Heart left ventricle (tissue), 16 donors: ENCODE data around the gene SLC9A8. TPM values are rescaled to one million over a fixed set of nuclear protein-coding genes. Genes with fewer than 3 reads are reported as not detected.

Source experiments
- ATAC-seq, 4 donors: fragments of 200-7000 bp; cut with Tn5 transposase; one replicate each; pipeline ENCODE4 v1.9.1; 2020 to 2022; ENCODE audit warnings: moderate library complexity in 4 of 4, mild to moderate bottlenecking in 3 of 4, moderate number of reproducible peaks in 1 of 4
- DNase-seq, 5 donors: peaks; one replicate each; pipeline ENCODE4 v3.0.0-alpha.2; 2020
- H3K27ac ChIP-seq, 12 donors: fragments of 200-600 bp; sonication (generic) in 4 of 12; one replicate each; pipeline versions ENCODE4 v1.5.0 to v1.8.0; 2016 to 2022; ENCODE audit warnings: mild to moderate bottlenecking in 2 of 12
- H3K27me3 ChIP-seq, 9 donors: fragments of 200-600 bp; sonication (generic) in 2 of 9; one replicate each; pipeline versions ENCODE4 v1.5.1 to v1.8.0; 2016 to 2022; ENCODE audit warnings: mild to moderate bottlenecking in 3 of 9
- H3K36me3 ChIP-seq, 9 donors: fragments of 200-600 bp; sonication (generic) in 2 of 9; one replicate each; pipeline versions ENCODE4 v1.5.0 to v1.8.0; 2018 to 2022; ENCODE audit warnings: mild to moderate bottlenecking in 2 of 9
- H3K4me1 ChIP-seq, 12 donors: fragments of 200-600 bp; sonication (generic) in 4 of 12; one replicate each; pipeline versions ENCODE4 v1.5.0 to v1.8.0; 2016 to 2022; ENCODE audit warnings: mild to moderate bottlenecking in 3 of 12
- H3K4me3 ChIP-seq, 12 donors: fragments of 200-600 bp; sonication (generic) in 4 of 12; one replicate each; pipeline versions ENCODE4 v1.5.0 to v1.8.0; 2017 to 2022; ENCODE audit warnings: mild to moderate bottlenecking in 9 of 12, moderate library complexity in 4 of 12
- H3K9me3 ChIP-seq, 12 donors: fragments of 200-600 bp; sonication (generic) in 4 of 12; one replicate each; pipeline versions ENCODE4 v1.5.0 to v1.8.0; 2016 to 2022; ENCODE audit warnings: mild to moderate bottlenecking in 1 of 12
- CTCF ChIP-seq, 12 donors: fragments of 200-600 bp; sonication (generic) in 4 of 12; IDR thresholded peaks; one replicate each; pipeline versions ENCODE4 v1.5.0 to v1.8.0; 2018 to 2022; ENCODE audit warnings: antibody characterized with exemption in 12 of 12, mild to moderate bottlenecking in 5 of 12
- POLR2A ChIP-seq, 2 donors: fragments of 450-650 bp; IDR thresholded peaks; one replicate each; pipeline ENCODE4 v1.6.1; 2017; ENCODE audit warnings: antibody characterized with exemption in 2 of 2, mild to moderate bottlenecking in 2 of 2, moderate library complexity in 2 of 2
- WGBS, 4 donors: extraction: QIAGEN DNeasy Blood & Tissue Kit in 2 of 4; methylation state at CpG; one replicate each; pipeline versions ENCODE4 v1.1.5 to v1.1.7; 2013 to 2018; 5-methylcytosine and 5-hydroxymethylcytosine counted together
- intact Hi-C, 10 donors: fragments of 100-400 bp; cut with DNase I; formaldehyde crosslinking; loops; one replicate each; pipeline versions ENCODE4 v1.11.1 to v1.14.2; 2022
- polyA plus RNA-seq, 2 donors: library from polyadenylated mRNA; stranded (reverse); fragments of 200-250 nt; gene quantifications; one replicate each; pipeline ENCODE4 v1.2.3, GENCODE V29; 2013
- total RNA-seq, 9 donors: library from RNA; depleted of rRNA in 2 of 9; stranded (reverse); fragments of >200 nt in 2 of 9; fragmentation: NEBNext Ultra II Directional in 3 of 9; extraction: Animal tissue kit (Norgen Biotek cat#: 25700) in 3 of 9; gene quantifications; one replicate each; pipeline versions ENCODE4 v1.1.0 to v1.2.4, GENCODE V29; 2016 to 2023
- donor health status: ischemic (EF 13 %, LVEDD 7.1; RV severe dilation, severe dysfunction).
- donor health status: healthy with polysubstance abuse.
- donor health status: DM: no; HTN: yes; CAD: no.
- donor health status: DM: no; HTN: no; CAD: no.
- donor health status: ischemic (EF 25% LVEDD 6.9; RV normal size, moderate dysfunction).
- donor health status: ischemic (EF 25% LVEDD 5.7; RV mildly dilated, moderate dysfunction).
- donor health status: healthy.
- donor health status: DM: yes; HTN: yes; CAD: no.
- donor health status: ischemic (EF 35%, LVEDD 5.7; RV mildly dilated, moderate dysfunction).
- donor health status: nonischemic (EF 11% LVEDD 7.7; RV severe dilation, severe dysfunction).
- donor health status: DM: yes; HTN: yes; CAD: no.
- donor health status: PGD.
- donor health status: ischemic (EF 29% LVEDD 5.4; RV normal size, mild dysfunction).
- donor health status: nonischemic (EF 23%, LVEDD 6.1; RV moderate dilation, normal function).

Gene SLC9A8
- total and polyA plus RNA-seq, 11 donors, result 4.6 to 12.5 (median 6.2) TPM

GRCh38 chr20:49872056-49872455 lies 59.4 kb downstream of the SLC9A8 start:
- WGBS, 4 donors, result 95 to 100% (median 98%) methylated on average over 1 of the region's 1 CpG
- TF ChIP-seq POLR2A (IDR thresholded peaks at IDR 0.05), result no peak
- no peak for TF ChIP-seq CTCF (IDR thresholded peaks at IDR 0.05)
- Histone ChIP-seq H3K27me3 (no peaks in the 10 kb centered on the region), H3K36me3 (peaks cover 0 to 87% (median 56%) of the 10 kb centered on the region in 9 donors), H3K4me1 (peaks cover 0 to 6% (median 0%) of the 10 kb centered on the region in 12 donors), H3K27ac (no peak overlapping the region), H3K4me3 (no peak overlapping the region), H3K9me3 (no peaks in the 10 kb centered on the region)
- ATAC-seq, result no peak
- no peak for DNase-seq
- intact Hi-C loops, result no loop called here

GRCh38 chr20:49874696-49875095 lies 62.1 kb downstream of the SLC9A8 start:
- no peaks in the 10 kb centered on the region for H3K27me3 ChIP-seq
- no peak overlapping the region for H3K27ac ChIP-seq
- no peak overlapping the region for H3K4me3 ChIP-seq
- WGBS, 4 donors, result 88 to 90% (median 89%) methylated on average over 6 of the region's 6 CpGs
- H3K9me3 ChIP-seq, result no peaks in the 10 kb centered on the region
- ATAC-seq, result no peak
- TF ChIP-seq CTCF (IDR thresholded peaks at IDR 0.05) (no peak), POLR2A (IDR thresholded peaks at IDR 0.05) (no peak)
- peaks cover 0 to 89% (median 55%) of the 10 kb centered on the region in 9 donors for H3K36me3 ChIP-seq
- DNase-seq, result no peak
- intact Hi-C loops, result no loop called here
- peaks cover 0 to 6% (median 0%) of the 10 kb centered on the region in 12 donors for H3K4me1 ChIP-seq

GRCh38 chr20:49877386-49877921 lies 64.8 kb downstream of the SLC9A8 start:
- Histone ChIP-seq H3K27me3 (no peaks in the 10 kb centered on the region), H3K9me3 (no peaks in the 10 kb centered on the region), H3K4me3 (no peak overlapping the region), H3K27ac (no peak overlapping the region), H3K36me3 (peaks cover 0 to 85% (median 62%) of the 10 kb centered on the region in 9 donors), H3K4me1 (peaks cover 0 to 7% (median 0%) of the 10 kb centered on the region in 12 donors)
- no peak for DNase-seq
- 54 to 85% (median 76%) methylated on average over 4 of the region's 4 CpGs for WGBS, 4 donors
- TF ChIP-seq POLR2A (IDR thresholded peaks at IDR 0.05), result no peak
- TF ChIP-seq CTCF (IDR thresholded peaks at IDR 0.05), result no peak
- peak in 1 of 4 donors; percentile 24 for ATAC-seq
- intact Hi-C loops, result no loop called here

GRCh38 chr20:49878977-49879376 lies 66.3 kb downstream of the SLC9A8 start:
- WGBS, 4 donors, result 97 to 100% (median 98%) methylated on average over 1 of the region's 1 CpG
- H3K36me3 ChIP-seq, result peaks cover 0 to 84% (median 73%) of the 10 kb centered on the region in 9 donors
- no peak overlapping the region for H3K4me3 ChIP-seq
- H3K27ac ChIP-seq, result no peak overlapping the region
- H3K4me1 ChIP-seq, result peaks cover 0 to 7% (median 0%) of the 10 kb centered on the region in 12 donors
- TF ChIP-seq CTCF (IDR thresholded peaks at IDR 0.05) (no peak), POLR2A (IDR thresholded peaks at IDR 0.05) (no peak)
- intact Hi-C loops, result no loop called here
- no peaks in the 10 kb centered on the region for H3K27me3 ChIP-seq
- ATAC-seq (no peak), DNase-seq (no peak)
- H3K9me3 ChIP-seq, result no peaks in the 10 kb centered on the region
